Measurements from ENCODE around the gene RPL10. TPM values are rescaled to one million over a fixed set of nuclear protein-coding genes. Genes with fewer than 3 reads are reported as not detected.

The RPL10 gene
- total RNA-seq, 2 donors from 2014 or later = 2,142 to 2,551 TPM

- TF ChIP-seq, protein P1, sequence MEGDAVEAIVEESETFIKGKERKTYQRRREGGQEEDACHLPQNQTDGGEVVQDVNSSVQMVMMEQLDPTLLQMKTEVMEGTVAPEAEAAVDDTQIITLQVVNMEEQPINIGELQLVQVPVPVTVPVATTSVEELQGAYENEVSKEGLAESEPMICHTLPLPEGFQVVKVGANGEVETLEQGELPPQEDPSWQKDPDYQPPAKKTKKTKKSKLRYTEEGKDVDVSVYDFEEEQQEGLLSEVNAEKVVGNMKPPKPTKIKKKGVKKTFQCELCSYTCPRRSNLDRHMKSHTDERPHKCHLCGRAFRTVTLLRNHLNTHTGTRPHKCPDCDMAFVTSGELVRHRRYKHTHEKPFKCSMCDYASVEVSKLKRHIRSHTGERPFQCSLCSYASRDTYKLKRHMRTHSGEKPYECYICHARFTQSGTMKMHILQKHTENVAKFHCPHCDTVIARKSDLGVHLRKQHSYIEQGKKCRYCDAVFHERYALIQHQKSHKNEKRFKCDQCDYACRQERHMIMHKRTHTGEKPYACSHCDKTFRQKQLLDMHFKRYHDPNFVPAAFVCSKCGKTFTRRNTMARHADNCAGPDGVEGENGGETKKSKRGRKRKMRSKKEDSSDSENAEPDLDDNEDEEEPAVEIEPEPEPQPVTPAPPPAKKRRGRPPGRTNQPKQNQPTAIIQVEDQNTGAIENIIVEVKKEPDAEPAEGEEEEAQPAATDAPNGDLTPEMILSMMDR (conservative IDR thresholded peaks at IDR 0.05) = no peak
- H3K9me3 Mint-ChIP-seq = peaks cover 35% of the 10 kb centered on the region
- Histone ChIP-seq H3K9ac (ENCODE audit: extremely low read depth, low read length, poor library complexity, severe bottlenecking) (no peak overlapping the region), H3K9me3 (ENCODE audit: control insufficient read depth, low read length) (no peaks in the 10 kb centered on the region), H3K36me3 (ENCODE audit: control insufficient read depth, insufficient read depth, low read length) (peaks cover 49% of the 10 kb centered on the region), H3K4me3 (ENCODE audit: low read length) (no peak overlapping the region), H3K4me1 (ENCODE audit: control insufficient read depth, insufficient read depth, low read length) (no peaks in the 10 kb centered on the region), H3K27me3 (ENCODE audit: control insufficient read depth, insufficient read depth, low read length, poor library complexity, severe bottlenecking) (no peaks in the 10 kb centered on the region), H3K27ac (ENCODE audit: low read depth, low read length) (no peak overlapping the region)
- DNase-seq = no peak
- peaks cover 2% of the 10 kb centered on the region for H3K4me1 Mint-ChIP-seq
- H3K4me3 Mint-ChIP-seq = no peak overlapping the region
- 93 to 100% methylated on average over 2 to 19 of the region's 19 CpGs for whole genome bisulfite sequencing, 2 experiments (ENCODE audit: insufficient coverage in 1 of 2, insufficient read length in 1 of 2)
- H3K27me3 Mint-ChIP-seq (ENCODE audit: insufficient read depth) = no peaks in the 10 kb centered on the region
- no peak overlapping the region for H3K27ac Mint-ChIP-seq
- H3K36me3 Mint-ChIP-seq (ENCODE audit: low read depth) = peaks cover 27% of the 10 kb centered on the region
Measured at GRCh38 chrX:154349359-154349935, 48.7 kb upstream of the RPL10 start.

- Mint-ChIP-seq H3K36me3 (ENCODE audit: low read depth) (peaks cover 27% of the 10 kb centered on the region), H3K27ac (no peak overlapping the region), H3K4me1 (peaks cover 2% of the 10 kb centered on the region), H3K27me3 (ENCODE audit: insufficient read depth) (no peaks in the 10 kb centered on the region), H3K4me3 (no peak overlapping the region), H3K9me3 (peaks cover 35% of the 10 kb centered on the region)
- DNase-seq = no peak
- TF ChIP-seq, protein P1 (conservative IDR thresholded peaks at IDR 0.05) = no peak
- no peaks in the 10 kb centered on the region for H3K9me3 ChIP-seq (ENCODE audit: control insufficient read depth, low read length)
- WGBS, 2 experiments (ENCODE audit: insufficient coverage in 1 of 2, insufficient read length in 1 of 2) = 92 to 95% methylated on average over 8 to 15 of the region's 15 CpGs
- H3K4me3 ChIP-seq (ENCODE audit: low read length) = no peak overlapping the region
- no peak overlapping the region for H3K9ac ChIP-seq (ENCODE audit: extremely low read depth, low read length, poor library complexity, severe bottlenecking)
- peaks cover 54% of the 10 kb centered on the region for H3K36me3 ChIP-seq (ENCODE audit: control insufficient read depth, insufficient read depth, low read length)
- no peak overlapping the region for H3K27ac ChIP-seq (ENCODE audit: low read depth, low read length)
- no peaks in the 10 kb centered on the region for H3K4me1 ChIP-seq (ENCODE audit: control insufficient read depth, insufficient read depth, low read length)
- no peaks in the 10 kb centered on the region for H3K27me3 ChIP-seq (ENCODE audit: control insufficient read depth, insufficient read depth, low read length, poor library complexity, severe bottlenecking)
Measured at GRCh38 chrX:154349979-154350378, 48.2 kb upstream of the RPL10 start.

- H3K36me3 ChIP-seq (ENCODE audit: control insufficient read depth, insufficient read depth, low read length) = peaks cover 58% of the 10 kb centered on the region
- TF ChIP-seq, protein P1 (conservative IDR thresholded peaks at IDR 0.05) = no peak
- Mint-ChIP-seq H3K36me3 (ENCODE audit: low read depth) (peaks cover 27% of the 10 kb centered on the region), H3K27me3 (ENCODE audit: insufficient read depth) (no peaks in the 10 kb centered on the region), H3K9me3 (peaks cover 39% of the 10 kb centered on the region), H3K4me3 (no peak overlapping the region), H3K4me1 (peaks cover 2% of the 10 kb centered on the region), H3K27ac (no peak overlapping the region)
- DNase-seq = no peak
- no peak overlapping the region for H3K27ac ChIP-seq (ENCODE audit: low read depth, low read length)
- no peak overlapping the region for H3K9ac ChIP-seq (ENCODE audit: extremely low read depth, low read length, poor library complexity, severe bottlenecking)
- H3K27me3 ChIP-seq (ENCODE audit: control insufficient read depth, insufficient read depth, low read length, poor library complexity, severe bottlenecking) = no peaks in the 10 kb centered on the region
- no peaks in the 10 kb centered on the region for H3K9me3 ChIP-seq (ENCODE audit: control insufficient read depth, low read length)
- no peaks in the 10 kb centered on the region for H3K4me1 ChIP-seq (ENCODE audit: control insufficient read depth, insufficient read depth, low read length)
- whole genome bisulfite sequencing, 2 experiments (ENCODE audit: insufficient coverage in 1 of 2, insufficient read length in 1 of 2) = 95 to 100% methylated on average over 4 to 19 of the region's 19 CpGs
- H3K4me3 ChIP-seq (ENCODE audit: low read length) = no peak overlapping the region
Measured at GRCh38 chrX:154350429-154351182, 47.6 kb upstream of the RPL10 start.
